HepG2 (cell line): ENCODE data around the gene PPM1M. TPM values are rescaled to one million over a fixed set of nuclear protein-coding genes. Genes with fewer than 3 reads are reported as not detected.

Source experiments
- BORCS8-MEF2B ChIP-seq: sonication (generic); formaldehyde crosslinking; IDR thresholded peaks from 2 replicates; pipeline ENCODE4 v1.8.0; 2022; ENCODE audit warnings: mild to moderate bottlenecking, missing genetic modification reagents
- BRCA1 ChIP-seq: sonication (generic); formaldehyde crosslinking; IDR thresholded peaks from 2 replicates; pipeline ENCODE4 v1.4.0; 2020; ENCODE audit warnings: missing genetic modification reagents
- HDAC1 ChIP-seq: sonication (generic); formaldehyde crosslinking; IDR thresholded peaks from 2 replicates; pipeline ENCODE4 v1.5.1; 2020; ENCODE audit warnings: mild to moderate bottlenecking, missing genetic modification reagents
- KDM5A ChIP-seq: fragments of 200-600 bp; sonication (generic); IDR thresholded peaks from 2 replicates; pipeline ENCODE4 v1.7.0; 2018; ENCODE audit warnings: antibody characterized with exemption, mild to moderate bottlenecking, low read length, borderline replicate concordance
- MIER3 ChIP-seq: IDR thresholded peaks from 2 replicates; pipeline ENCODE4 v1.6.1; 2016; ENCODE audit warnings: missing compliant biosample characterization, borderline replicate concordance
- RARA ChIP-seq: IDR thresholded peaks from 2 replicates; pipeline ENCODE4 v1.6.1; 2016; ENCODE audit warnings: missing genetic modification reagents, missing compliant biosample characterization
- RXRA ChIP-seq: sonication (generic); formaldehyde crosslinking; IDR thresholded peaks from 2 replicates; pipeline ENCODE4 v1.5.1; 2020; ENCODE audit warnings: missing genetic modification reagents
- SMARCE1 ChIP-seq: fragments of 450-650 bp; IDR thresholded peaks from 2 replicates; pipeline ENCODE4 v1.6.1; 2017; ENCODE audit warnings: borderline replicate concordance
- ZNF282 ChIP-seq: fragments of 450-650 bp; IDR thresholded peaks from 2 replicates; pipeline ENCODE4 v1.6.1; 2018; ENCODE audit not compliant: partially characterized antibody
- ZNF577 ChIP-seq: sonication (generic); formaldehyde crosslinking; IDR thresholded peaks from 2 replicates; pipeline ENCODE4 v1.4.0; 2020; ENCODE audit warnings: mild to moderate bottlenecking, low read depth, missing genetic modification reagents, borderline replicate concordance
- ZNF607 ChIP-seq: sonication (generic); formaldehyde crosslinking; IDR thresholded peaks from 2 replicates; pipeline ENCODE4 v1.5.1; 2020; ENCODE audit warnings: missing genetic modification reagents, mild to moderate bottlenecking, borderline replicate concordance
- ZNF660 ChIP-seq: sonication (generic); formaldehyde crosslinking; IDR thresholded peaks from 2 replicates; pipeline ENCODE4 v1.5.1; 2020; ENCODE audit warnings: mild to moderate bottlenecking, low read depth, missing genetic modification reagents, borderline replicate concordance
- polyA plus RNA-seq, 8 experiments: library from polyadenylated mRNA; depleted of rRNA in 3 of 8; stranded (reverse) in 7 of 8; unstranded in 1 of 8; fragments of >200 nt; fragmentation: Illumina TruSeq in 4 of 8; extraction: Trizol in 4 of 8; gene quantifications; 2 replicates each; pipeline versions ENCODE4 v1.2.1 to v1.2.3, GENCODE V29; 2011 to 2016; ENCODE audit warnings: low read depth in 4 of 8, missing spikeins in 1 of 8, mixed read lengths in 1 of 8; ENCODE audit not compliant: insufficient read depth in 1 of 8
- total RNA-seq, 5 experiments: library from RNA; depleted of rRNA; stranded (reverse); fragments of >200 nt; fragmentation: Illumina TruSeq; extraction: Trizol; gene quantifications; 2 replicates each; pipeline ENCODE4 v1.2.3, GENCODE V29; 2016; ENCODE audit warnings: low read depth in 1 of 5
- TF ChIP-seq, protein P1 (sequence below): sonication (generic); formaldehyde crosslinking; IDR thresholded peaks from 2 replicates; pipeline ENCODE4 v1.4.0; 2020; ENCODE audit warnings: mild to moderate bottlenecking, missing genetic modification reagents, borderline replicate concordance
- TF ChIP-seq, protein P2 (sequence below): sonication (generic); formaldehyde crosslinking; IDR thresholded peaks from 2 replicates; pipeline ENCODE4 v1.5.0; 2020; ENCODE audit warnings: missing genetic modification reagents
- TF ChIP-seq, protein P3 (sequence below): sonication (generic); formaldehyde crosslinking; conservative IDR thresholded peaks from 2 replicates; pipeline ENCODE4 v1.4.0; 2020; ENCODE audit warnings: missing genetic modification reagents
- TF ChIP-seq, protein P4 (sequence below): sonication (generic); formaldehyde crosslinking; IDR thresholded peaks from 2 replicates; pipeline ENCODE4 v1.5.0; 2020; ENCODE audit warnings: mild to moderate bottlenecking, missing genetic modification reagents
- TF ChIP-seq, protein P5 (sequence below): sonication (generic); formaldehyde crosslinking; IDR thresholded peaks from 2 replicates; pipeline ENCODE4 v1.8.0; 2022; ENCODE audit warnings: mild to moderate bottlenecking, missing genetic modification reagents

Gene PPM1M
- total and polyA plus RNA-seq, 2 of the 13 experiments (the other 11 are each of a cell fraction or from before 2014, with no cell fraction given) = 2.5 to 5.9 TPM

DNA sequence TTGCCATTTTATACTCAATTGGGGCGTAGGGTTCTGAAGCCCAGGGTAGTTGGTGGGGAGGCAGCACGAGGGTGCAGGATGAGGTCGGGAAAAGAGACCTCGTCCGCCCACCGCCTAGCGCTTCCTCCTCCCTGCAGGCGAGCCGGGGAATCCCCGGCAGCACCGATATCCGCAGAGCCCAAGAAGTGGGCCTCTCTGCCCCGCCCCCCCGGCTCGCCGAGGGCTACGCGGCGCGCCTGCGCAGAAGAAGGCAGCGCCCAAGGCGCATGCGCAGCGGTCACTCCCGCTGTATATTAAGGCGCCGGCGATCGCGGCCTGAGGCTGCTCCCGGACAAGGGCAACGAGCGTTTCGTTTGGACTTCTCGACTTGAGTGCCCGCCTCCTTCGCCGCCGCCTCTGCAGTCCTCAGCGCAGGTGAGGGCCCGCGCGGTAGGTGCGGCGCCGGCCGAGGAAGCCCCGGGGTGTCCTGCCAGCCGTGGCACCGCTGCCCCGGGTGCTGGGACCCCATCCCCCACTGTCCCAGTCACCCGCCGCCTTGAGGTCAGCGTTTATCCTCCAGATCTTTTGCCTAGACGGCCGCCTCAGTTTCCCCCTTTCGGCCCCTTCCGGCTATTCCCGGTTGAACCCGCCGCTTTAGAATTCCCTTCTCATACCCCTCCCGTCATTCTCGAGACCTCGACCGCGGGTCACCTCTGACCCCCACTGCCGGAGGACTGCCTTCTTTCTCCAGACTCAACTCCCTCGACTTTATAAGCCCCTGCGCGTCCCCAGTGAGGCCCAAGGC lies 47.5 kb upstream of the PPM1M start, which contains the start of gene ALAS1 (continued):
- TF ChIP-seq, protein P1, sequence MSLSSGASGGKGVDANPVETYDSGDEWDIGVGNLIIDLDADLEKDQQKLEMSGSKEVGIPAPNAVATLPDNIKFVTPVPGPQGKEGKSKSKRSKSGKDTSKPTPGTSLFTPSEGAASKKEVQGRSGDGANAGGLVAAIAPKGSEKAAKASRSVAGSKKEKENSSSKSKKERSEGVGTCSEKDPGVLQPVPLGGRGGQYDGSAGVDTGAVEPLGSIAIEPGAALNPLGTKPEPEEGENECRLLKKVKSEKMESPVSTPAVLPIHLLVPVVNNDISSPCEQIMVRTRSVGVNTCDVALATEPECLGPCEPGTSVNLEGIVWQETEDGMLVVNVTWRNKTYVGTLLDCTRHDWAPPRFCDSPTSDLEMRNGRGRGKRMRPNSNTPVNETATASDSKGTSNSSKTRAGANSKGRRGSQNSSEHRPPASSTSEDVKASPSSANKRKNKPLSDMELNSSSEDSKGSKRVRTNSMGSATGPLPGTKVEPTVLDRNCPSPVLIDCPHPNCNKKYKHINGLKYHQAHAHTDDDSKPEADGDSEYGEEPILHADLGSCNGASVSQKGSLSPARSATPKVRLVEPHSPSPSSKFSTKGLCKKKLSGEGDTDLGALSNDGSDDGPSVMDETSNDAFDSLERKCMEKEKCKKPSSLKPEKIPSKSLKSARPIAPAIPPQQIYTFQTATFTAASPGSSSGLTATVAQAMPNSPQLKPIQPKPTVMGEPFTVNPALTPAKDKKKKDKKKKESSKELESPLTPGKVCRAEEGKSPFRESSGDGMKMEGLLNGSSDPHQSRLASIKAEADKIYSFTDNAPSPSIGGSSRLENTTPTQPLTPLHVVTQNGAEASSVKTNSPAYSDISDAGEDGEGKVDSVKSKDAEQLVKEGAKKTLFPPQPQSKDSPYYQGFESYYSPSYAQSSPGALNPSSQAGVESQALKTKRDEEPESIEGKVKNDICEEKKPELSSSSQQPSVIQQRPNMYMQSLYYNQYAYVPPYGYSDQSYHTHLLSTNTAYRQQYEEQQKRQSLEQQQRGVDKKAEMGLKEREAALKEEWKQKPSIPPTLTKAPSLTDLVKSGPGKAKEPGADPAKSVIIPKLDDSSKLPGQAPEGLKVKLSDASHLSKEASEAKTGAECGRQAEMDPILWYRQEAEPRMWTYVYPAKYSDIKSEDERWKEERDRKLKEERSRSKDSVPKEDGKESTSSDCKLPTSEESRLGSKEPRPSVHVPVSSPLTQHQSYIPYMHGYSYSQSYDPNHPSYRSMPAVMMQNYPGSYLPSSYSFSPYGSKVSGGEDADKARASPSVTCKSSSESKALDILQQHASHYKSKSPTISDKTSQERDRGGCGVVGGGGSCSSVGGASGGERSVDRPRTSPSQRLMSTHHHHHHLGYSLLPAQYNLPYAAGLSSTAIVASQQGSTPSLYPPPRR (CRISPR knock-in tag) = peak; percentile 50; the same call in 1 of the 2 replicates
- TF ChIP-seq ZNF577 (CRISPR knock-in tag) (no peak), RARA (no peak), HDAC1 (CRISPR knock-in tag) (peak; percentile 82), BRCA1 (CRISPR knock-in tag) (no peak; the same call in 1 of the 2 replicates), RXRA (CRISPR knock-in tag) (peak; percentile 40; the same call in 1 of the 2 replicates), ZNF282 (no peak), ZNF607 (0 out of 2 replicates have a peak, but pooled peaks have one; percentile 74), KDM5A (peak; percentile 59; the same call in 1 of the 2 replicates), SMARCE1 (no peak), BORCS8-MEF2B (CRISPR knock-in tag) (peak; percentile 71), MIER3 (CRISPR knock-in tag) (peak; percentile 60; the same call in 1 of the 2 replicates), ZNF660 (CRISPR knock-in tag) (no peak)
- TF ChIP-seq, protein P2, sequence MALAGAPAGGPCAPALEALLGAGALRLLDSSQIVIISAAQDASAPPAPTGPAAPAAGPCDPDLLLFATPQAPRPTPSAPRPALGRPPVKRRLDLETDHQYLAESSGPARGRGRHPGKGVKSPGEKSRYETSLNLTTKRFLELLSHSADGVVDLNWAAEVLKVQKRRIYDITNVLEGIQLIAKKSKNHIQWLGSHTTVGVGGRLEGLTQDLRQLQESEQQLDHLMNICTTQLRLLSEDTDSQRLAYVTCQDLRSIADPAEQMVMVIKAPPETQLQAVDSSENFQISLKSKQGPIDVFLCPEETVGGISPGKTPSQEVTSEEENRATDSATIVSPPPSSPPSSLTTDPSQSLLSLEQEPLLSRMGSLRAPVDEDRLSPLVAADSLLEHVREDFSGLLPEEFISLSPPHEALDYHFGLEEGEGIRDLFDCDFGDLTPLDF (CRISPR knock-in tag) = no peak
- TF ChIP-seq, protein P3, sequence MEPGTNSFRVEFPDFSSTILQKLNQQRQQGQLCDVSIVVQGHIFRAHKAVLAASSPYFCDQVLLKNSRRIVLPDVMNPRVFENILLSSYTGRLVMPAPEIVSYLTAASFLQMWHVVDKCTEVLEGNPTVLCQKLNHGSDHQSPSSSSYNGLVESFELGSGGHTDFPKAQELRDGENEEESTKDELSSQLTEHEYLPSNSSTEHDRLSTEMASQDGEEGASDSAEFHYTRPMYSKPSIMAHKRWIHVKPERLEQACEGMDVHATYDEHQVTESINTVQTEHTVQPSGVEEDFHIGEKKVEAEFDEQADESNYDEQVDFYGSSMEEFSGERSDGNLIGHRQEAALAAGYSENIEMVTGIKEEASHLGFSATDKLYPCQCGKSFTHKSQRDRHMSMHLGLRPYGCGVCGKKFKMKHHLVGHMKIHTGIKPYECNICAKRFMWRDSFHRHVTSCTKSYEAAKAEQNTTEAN (CRISPR knock-in tag) = no peak
- TF ChIP-seq, protein P4, sequence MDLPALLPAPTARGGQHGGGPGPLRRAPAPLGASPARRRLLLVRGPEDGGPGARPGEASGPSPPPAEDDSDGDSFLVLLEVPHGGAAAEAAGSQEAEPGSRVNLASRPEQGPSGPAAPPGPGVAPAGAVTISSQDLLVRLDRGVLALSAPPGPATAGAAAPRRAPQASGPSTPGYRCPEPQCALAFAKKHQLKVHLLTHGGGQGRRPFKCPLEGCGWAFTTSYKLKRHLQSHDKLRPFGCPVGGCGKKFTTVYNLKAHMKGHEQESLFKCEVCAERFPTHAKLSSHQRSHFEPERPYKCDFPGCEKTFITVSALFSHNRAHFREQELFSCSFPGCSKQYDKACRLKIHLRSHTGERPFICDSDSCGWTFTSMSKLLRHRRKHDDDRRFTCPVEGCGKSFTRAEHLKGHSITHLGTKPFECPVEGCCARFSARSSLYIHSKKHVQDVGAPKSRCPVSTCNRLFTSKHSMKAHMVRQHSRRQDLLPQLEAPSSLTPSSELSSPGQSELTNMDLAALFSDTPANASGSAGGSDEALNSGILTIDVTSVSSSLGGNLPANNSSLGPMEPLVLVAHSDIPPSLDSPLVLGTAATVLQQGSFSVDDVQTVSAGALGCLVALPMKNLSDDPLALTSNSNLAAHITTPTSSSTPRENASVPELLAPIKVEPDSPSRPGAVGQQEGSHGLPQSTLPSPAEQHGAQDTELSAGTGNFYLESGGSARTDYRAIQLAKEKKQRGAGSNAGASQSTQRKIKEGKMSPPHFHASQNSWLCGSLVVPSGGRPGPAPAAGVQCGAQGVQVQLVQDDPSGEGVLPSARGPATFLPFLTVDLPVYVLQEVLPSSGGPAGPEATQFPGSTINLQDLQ (CRISPR knock-in tag) = peak; percentile 63; the same call in 1 of the 2 replicates
- TF ChIP-seq, protein P5, sequence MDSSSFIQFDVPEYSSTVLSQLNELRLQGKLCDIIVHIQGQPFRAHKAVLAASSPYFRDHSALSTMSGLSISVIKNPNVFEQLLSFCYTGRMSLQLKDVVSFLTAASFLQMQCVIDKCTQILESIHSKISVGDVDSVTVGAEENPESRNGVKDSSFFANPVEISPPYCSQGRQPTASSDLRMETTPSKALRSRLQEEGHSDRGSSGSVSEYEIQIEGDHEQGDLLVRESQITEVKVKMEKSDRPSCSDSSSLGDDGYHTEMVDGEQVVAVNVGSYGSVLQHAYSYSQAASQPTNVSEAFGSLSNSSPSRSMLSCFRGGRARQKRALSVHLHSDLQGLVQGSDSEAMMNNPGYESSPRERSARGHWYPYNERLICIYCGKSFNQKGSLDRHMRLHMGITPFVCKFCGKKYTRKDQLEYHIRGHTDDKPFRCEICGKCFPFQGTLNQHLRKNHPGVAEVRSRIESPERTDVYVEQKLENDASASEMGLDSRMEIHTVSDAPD (CRISPR knock-in tag) = peak; percentile 42; the same call in 1 of the 2 replicates
